MCF 10A (cell line): ENCODE measurements around the gene PEX13. TPM values are rescaled to one million over a fixed set of nuclear protein-coding genes. Genes with fewer than 3 reads are reported as not detected.

Experiments
- BruUV-seq: library from RNA; stranded (reverse); fragments of 400-500 nt; replicated peaks from 2 replicates; lab custom pipeline; 2021; lab: Mats Ljungman, UMichigan
- CTCF ChIA-PET: fragments of 300-600 bp; sonication (Branson Sonifier 250); formaldehyde crosslinking; extraction: SDS; loops from one replicate; lab custom pipeline; 2021; ENCODE audit warnings: antibody characterized with exemption, inconsistent platforms; lab: Yijun Ruan, JAX
- POLR2A ChIA-PET: fragments of 300-600, 350-650 bp; sonication (Branson Sonifier 250); formaldehyde crosslinking; extraction: SDS; loops from one replicate; lab custom pipeline; 2020; ENCODE audit warnings: antibody characterized with exemption, inconsistent platforms; lab: Yijun Ruan, JAX
- DNase-seq: peaks from one replicate; pipeline ENCODE4 v3.0.0-alpha.2; 2018; ENCODE audit not compliant: unreplicated experiment
- H3K27ac Mint-ChIP-seq: one replicate; pipeline ENCODE4 v1.8.0; 2022; ENCODE audit warnings: mild to moderate bottlenecking, low read depth, mixed read lengths; ENCODE audit not compliant: unreplicated experiment
- H3K27me3 Mint-ChIP-seq: one replicate; pipeline ENCODE4 v1.8.0; 2022; ENCODE audit warnings: mixed read lengths; ENCODE audit not compliant: insufficient read depth, unreplicated experiment
- H3K36me3 Mint-ChIP-seq: one replicate; pipeline ENCODE4 v1.8.0; 2022; ENCODE audit warnings: mild to moderate bottlenecking, moderate library complexity, mixed read lengths; ENCODE audit not compliant: insufficient read depth, unreplicated experiment
- H3K4me1 Mint-ChIP-seq: one replicate; pipeline ENCODE4 v1.8.0; 2022; ENCODE audit warnings: mixed read lengths; ENCODE audit not compliant: insufficient read depth, unreplicated experiment
- H3K4me3 Mint-ChIP-seq: one replicate; pipeline ENCODE4 v1.8.0; 2022; ENCODE audit warnings: mild to moderate bottlenecking, moderate library complexity, mixed read lengths; ENCODE audit not compliant: unreplicated experiment
- H3K9me3 Mint-ChIP-seq: one replicate; pipeline ENCODE4 v1.8.0; 2022; ENCODE audit warnings: mixed read lengths; ENCODE audit not compliant: unreplicated experiment
- CTCF ChIP-seq: fragments of 200-600 bp; IDR thresholded peaks from one replicate; pipeline ENCODE4 v1.8.0; 2022; ENCODE audit warnings: antibody characterized with exemption, mild to moderate bottlenecking; ENCODE audit not compliant: unreplicated experiment
- intact Hi-C: fragments of 100-400 bp; cut with micrococcal nuclease; formaldehyde crosslinking; loops from 2 replicates; pipeline ENCODE4 v1.14.1; 2022
- total RNA-seq: library from RNA; stranded (reverse); gene quantifications from 2 replicates; pipeline ENCODE4 v1.2.3, GENCODE V29; 2022

PEX13 gene
- total RNA-seq, 1 experiment from 2014 or later = 18.6 TPM

- intact Hi-C loops = no loop called here
- H3K36me3 Mint-ChIP-seq = peaks cover 6% of the 10 kb centered on the region
Observed at GRCh38 chr2:60974652-60975051, 42.9 kb upstream of the PEX13 start.

GRCh38 chr2:60976256-60976850 lies 41.2 kb upstream of the PEX13 start:
- TF ChIP-seq CTCF = no peak
- ChIA-PET POLR2A (interaction anchor here (0.7 to 1.4 kb wide), 3 partner anchors 11 to 131 kb away, joined by 3 read pairs; no protein-coding TSS in a partner anchor), CTCF (no interaction called here)
- peaks cover 6% of the 10 kb centered on the region for H3K36me3 Mint-ChIP-seq
- H3K9me3 Mint-ChIP-seq = no peaks in the 10 kb centered on the region
- H3K27ac Mint-ChIP-seq = no peak overlapping the region
- no TSS peak for BruUV-seq
- intact Hi-C loops = no loop called here
- H3K4me1 Mint-ChIP-seq = no peaks in the 10 kb centered on the region
- H3K4me3 Mint-ChIP-seq = no peak overlapping the region
- DNase-seq = no peak
- no peaks in the 10 kb centered on the region for H3K27me3 Mint-ChIP-seq

More at GRCh38 chr2:60974652-60975051, 42.9 kb upstream of the PEX13 start:
- no peak overlapping the region for H3K4me3 Mint-ChIP-seq
- no peaks in the 10 kb centered on the region for H3K27me3 Mint-ChIP-seq
- ChIA-PET CTCF (interaction anchor here (0.6 to 0.9 kb wide), 4 partner anchors 9 to 25 kb away, joined by 3 to 4 read pairs (median 4); no protein-coding TSS in a partner anchor), POLR2A (interaction anchor here (0.5 to 0.7 kb wide), 2 partner anchors 9 to 993 kb away, joined by 3 read pairs; no protein-coding TSS in a partner anchor)
- TF ChIP-seq CTCF = no peak
- no peak overlapping the region for H3K27ac Mint-ChIP-seq
- no TSS peak for BruUV-seq
- H3K9me3 Mint-ChIP-seq = no peaks in the 10 kb centered on the region
- DNase-seq = no peak
- no peaks in the 10 kb centered on the region for H3K4me1 Mint-ChIP-seq

GRCh38 chr2:60976875-60977561 lies 40.5 kb upstream of the PEX13 start:
- no peaks in the 10 kb centered on the region for H3K9me3 Mint-ChIP-seq
- peaks cover 6% of the 10 kb centered on the region for H3K36me3 Mint-ChIP-seq
- H3K4me3 Mint-ChIP-seq = no peak overlapping the region
- intact Hi-C loops = no loop called here
- no peak for TF ChIP-seq CTCF
- H3K27me3 Mint-ChIP-seq = no peaks in the 10 kb centered on the region
- no peaks in the 10 kb centered on the region for H3K4me1 Mint-ChIP-seq
- CTCF ChIA-PET = no interaction called here
- BruUV-seq = no TSS peak
- H3K27ac Mint-ChIP-seq = no peak overlapping the region
- POLR2A ChIA-PET = interaction anchor here (0.7 to 1.4 kb wide), 4 partner anchors 9 to 132 kb away, joined by 3 read pairs; no protein-coding TSS in a partner anchor
- DNase-seq = no peak

- H3K27me3 Mint-ChIP-seq = no peaks in the 10 kb centered on the region
Observed at GRCh38 chr2:60977562-60977895, 40.0 kb upstream of the PEX13 start.

More at GRCh38 chr2:60977562-60977895, 40.0 kb upstream of the PEX13 start:
- ChIA-PET POLR2A (interaction anchor here (1.1 to 1.4 kb wide), 2 partner anchors 9 to 19 kb away, joined by 3 read pairs; no protein-coding TSS in a partner anchor), CTCF (no interaction called here)
- Mint-ChIP-seq H3K4me3 (no peak overlapping the region), H3K9me3 (no peaks in the 10 kb centered on the region), H3K4me1 (no peaks in the 10 kb centered on the region), H3K36me3 (peaks cover 5% of the 10 kb centered on the region), H3K27ac (no peak overlapping the region)
- no peak for DNase-seq
- intact Hi-C loops = no loop called here
- no peak for TF ChIP-seq CTCF
- no TSS peak for BruUV-seq
